Lung (tissue), 12 donors: ENCODE data around the gene SLF1. TPM values are rescaled to one million over a fixed set of nuclear protein-coding genes. Genes with fewer than 3 reads are reported as not detected.

Experiments
- ATAC-seq: fragments of 200-7000 bp; cut with Tn5 transposase; one replicate; pipeline ENCODE4 v1.9.1; 2020; ENCODE audit warnings: moderate number of reproducible peaks; ENCODE audit not compliant: insufficient read depth, low FRiP score
- DNase-seq, 3 donors: peaks; one replicate each; pipeline ENCODE4 v3.0.0-alpha.2; 2013 to 2017
- H3K27ac ChIP-seq, 2 donors: one replicate each; pipeline ENCODE4 v1.5.1; 2013; ENCODE audit warnings: mild to moderate bottlenecking in 2 of 2, moderate library complexity in 2 of 2, control low read depth in 1 of 2, inconsistent platforms in 1 of 2, low read depth in 1 of 2, low read length in 1 of 2
- H3K27me3 ChIP-seq, 3 donors: one replicate each; pipeline ENCODE4 v1.5.1; 2013; ENCODE audit warnings: low read length in 2 of 3; ENCODE audit not compliant: control insufficient read depth in 3 of 3, insufficient read depth in 3 of 3
- H3K36me3 ChIP-seq, 4 donors: one replicate each; pipeline ENCODE4 v1.5.1; 2013; ENCODE audit warnings: low read length in 4 of 4, mild to moderate bottlenecking in 1 of 4, moderate library complexity in 1 of 4; ENCODE audit not compliant: control insufficient read depth in 4 of 4, insufficient read depth in 4 of 4
- H3K4me1 ChIP-seq, 5 donors: one replicate each; pipeline ENCODE4 v1.5.1; 2013; ENCODE audit warnings: low read length in 5 of 5, mild to moderate bottlenecking in 2 of 5, moderate library complexity in 1 of 5; ENCODE audit not compliant: control insufficient read depth in 5 of 5, insufficient read depth in 5 of 5
- H3K4me3 ChIP-seq: one replicate; pipeline ENCODE4 v1.5.1; 2013; ENCODE audit warnings: mild to moderate bottlenecking, control low read depth, moderate library complexity
- H3K9ac ChIP-seq, 2 donors: one replicate each; pipeline ENCODE4 v1.5.1; 2013; ENCODE audit warnings: low read length in 2 of 2, control low read depth in 1 of 2; ENCODE audit not compliant: insufficient read depth in 1 of 2
- H3K9me3 ChIP-seq, 4 donors: one replicate each; pipeline ENCODE4 v1.5.1; 2013; ENCODE audit warnings: low read length in 3 of 4, mild to moderate bottlenecking in 1 of 4, moderate library complexity in 1 of 4; ENCODE audit not compliant: control insufficient read depth in 4 of 4, insufficient read depth in 3 of 4
- WGBS, 2 donors: extraction: QIAGEN DNeasy Blood & Tissue Kit; methylation state at CpG; one replicate each; pipeline ENCODE4 v1.1.7; 2013; 5-methylcytosine and 5-hydroxymethylcytosine counted together
- polyA plus RNA-seq, 2 donors: library from polyadenylated mRNA; stranded (reverse); fragments of 200-250 nt; gene quantifications; one replicate each; pipeline ENCODE4 v1.2.1, GENCODE V29; 2013
- total RNA-seq, 2 donors: library from RNA; depleted of rRNA in 1 of 2; stranded (reverse); fragments of >200 nt in 1 of 2; gene quantifications; one replicate each; pipeline ENCODE4 v1.2.1, GENCODE V29; 2014 to 2021
- TF ChIP-seq, protein P1 (sequence below): IDR thresholded peaks from 2 replicates; pipeline ENCODE4 v1.5.1; 2012; ENCODE audit warnings: mild to moderate bottlenecking; ENCODE audit errors: control extremely low read depth, extremely low read depth
- donor health status: control.
- donor health status: control.
- donor health status: Bipolar disorder and iron deficiency.
- donor health status: healthy.
- donor health status: DM: yes; HTN: yes; CAD: no.

The SLF1 gene
- total and polyA plus RNA-seq, 4 donors, result 2.1 to 29.5 (median 5.0) TPM

DNA sequence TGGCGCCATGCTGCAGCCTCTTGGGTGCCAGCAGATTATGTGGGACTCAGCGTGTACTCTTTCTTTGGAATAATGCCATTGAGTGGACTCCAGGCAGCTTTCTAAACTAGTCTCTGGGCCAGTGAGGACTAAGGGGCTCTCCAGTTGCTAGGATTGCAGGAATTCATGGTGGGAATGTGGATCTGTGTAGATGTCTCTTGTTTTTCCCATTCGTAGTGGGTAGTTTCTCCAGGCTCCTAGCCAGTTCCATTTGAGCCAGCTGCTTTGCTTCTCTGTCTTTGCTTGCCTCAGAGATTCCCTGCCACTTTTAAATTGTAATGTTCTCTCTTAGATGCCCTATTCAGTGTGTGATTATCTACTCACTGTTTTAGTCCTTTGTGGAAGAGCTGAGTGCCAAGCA, 42.6 kb downstream of the SLF1 start:
- WGBS, 2 donors, result 95 to 97% methylated on average over 3 of the region's 3 CpGs
- H3K36me3 ChIP-seq, result peaks cover 3 to 19% (median 13%) of the 10 kb centered on the region in 4 donors

DNA sequence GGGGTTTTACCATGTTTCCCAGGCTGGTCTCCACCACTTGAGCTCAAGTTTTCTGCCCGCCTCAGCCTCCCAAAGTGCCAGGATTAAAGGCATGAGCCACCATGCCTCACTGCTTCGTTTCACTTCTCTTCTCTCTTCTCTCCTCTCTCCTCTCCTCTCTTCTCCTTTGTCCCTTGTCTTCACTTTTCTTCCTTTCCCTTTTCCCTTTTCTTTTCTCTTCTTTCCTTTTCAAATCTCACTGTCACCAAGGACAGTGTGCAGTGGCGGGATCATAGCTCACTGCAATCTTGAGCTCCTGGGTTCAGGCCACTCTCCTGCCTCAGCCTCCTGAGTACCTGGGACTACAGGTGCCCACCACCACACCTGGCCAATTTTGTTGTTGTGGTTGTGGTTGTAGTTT, 49.5 kb downstream of the SLF1 start:
- Histone ChIP-seq H3K4me1 (peaks cover 0 to 2% (median 0%) of the 10 kb centered on the region in 5 donors), H3K27ac (no peak overlapping the region), H3K4me3 (no peak overlapping the region), H3K9ac (no peak overlapping the region), H3K36me3 (peaks cover 0 to 10% (median 5%) of the 10 kb centered on the region in 4 donors), H3K9me3 (no peaks in the 10 kb centered on the region), H3K27me3 (no peaks in the 10 kb centered on the region)
- ATAC-seq (no peak), DNase-seq (no peak)
- WGBS, 2 donors, result 97 to 100% methylated on average over 3 of the region's 3 CpGs
- TF ChIP-seq, protein P1, sequence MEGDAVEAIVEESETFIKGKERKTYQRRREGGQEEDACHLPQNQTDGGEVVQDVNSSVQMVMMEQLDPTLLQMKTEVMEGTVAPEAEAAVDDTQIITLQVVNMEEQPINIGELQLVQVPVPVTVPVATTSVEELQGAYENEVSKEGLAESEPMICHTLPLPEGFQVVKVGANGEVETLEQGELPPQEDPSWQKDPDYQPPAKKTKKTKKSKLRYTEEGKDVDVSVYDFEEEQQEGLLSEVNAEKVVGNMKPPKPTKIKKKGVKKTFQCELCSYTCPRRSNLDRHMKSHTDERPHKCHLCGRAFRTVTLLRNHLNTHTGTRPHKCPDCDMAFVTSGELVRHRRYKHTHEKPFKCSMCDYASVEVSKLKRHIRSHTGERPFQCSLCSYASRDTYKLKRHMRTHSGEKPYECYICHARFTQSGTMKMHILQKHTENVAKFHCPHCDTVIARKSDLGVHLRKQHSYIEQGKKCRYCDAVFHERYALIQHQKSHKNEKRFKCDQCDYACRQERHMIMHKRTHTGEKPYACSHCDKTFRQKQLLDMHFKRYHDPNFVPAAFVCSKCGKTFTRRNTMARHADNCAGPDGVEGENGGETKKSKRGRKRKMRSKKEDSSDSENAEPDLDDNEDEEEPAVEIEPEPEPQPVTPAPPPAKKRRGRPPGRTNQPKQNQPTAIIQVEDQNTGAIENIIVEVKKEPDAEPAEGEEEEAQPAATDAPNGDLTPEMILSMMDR, result no peak

More for the DNA sequence above, 42.6 kb downstream of the SLF1 start:
- DNase-seq (peak in 1 of 3 donors; percentile 6), ATAC-seq (no peak)
- Histone ChIP-seq H3K4me3 (no peak overlapping the region), H3K9me3 (peaks cover 2 to 6% (median 4%) of the 10 kb centered on the region in 4 donors), H3K4me1 (no peaks in the 10 kb centered on the region), H3K27me3 (no peaks in the 10 kb centered on the region), H3K9ac (no peak overlapping the region), H3K27ac (no peak overlapping the region)
- TF ChIP-seq, protein P1, result no peak

DNA sequence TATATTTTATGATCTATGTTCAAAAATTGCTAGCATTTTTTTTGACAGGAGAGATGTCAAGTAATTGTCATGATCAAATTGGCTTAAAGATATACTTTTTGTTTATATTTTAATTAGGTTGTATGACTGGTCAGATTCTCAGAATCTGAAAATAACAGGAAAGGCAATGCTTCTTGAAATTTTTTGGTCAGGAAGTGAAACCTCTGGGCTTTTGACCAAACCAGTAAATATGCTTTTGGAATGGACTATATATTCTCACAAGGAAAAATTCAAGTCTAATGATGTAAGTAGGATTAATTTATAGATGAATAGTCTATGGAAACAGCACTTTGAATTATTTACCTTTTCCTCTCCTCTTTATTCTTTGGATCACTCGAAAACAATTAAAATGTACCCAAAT, 52.3 kb downstream of the SLF1 start:
- Histone ChIP-seq H3K4me3 (no peak overlapping the region), H3K36me3 (peaks cover 0 to 6% (median 2%) of the 10 kb centered on the region in 4 donors), H3K9ac (no peak overlapping the region), H3K4me1 (peaks cover 0 to 11% (median 0%) of the 10 kb centered on the region in 5 donors), H3K27ac (no peak overlapping the region), H3K9me3 (no peaks in the 10 kb centered on the region), H3K27me3 (no peaks in the 10 kb centered on the region)
- TF ChIP-seq, protein P1, result no peak
- ATAC-seq (no peak), DNase-seq (no peak)
- 94 to 96% methylated on average over 1 of the region's 1 CpG for WGBS, 2 donors

DNA sequence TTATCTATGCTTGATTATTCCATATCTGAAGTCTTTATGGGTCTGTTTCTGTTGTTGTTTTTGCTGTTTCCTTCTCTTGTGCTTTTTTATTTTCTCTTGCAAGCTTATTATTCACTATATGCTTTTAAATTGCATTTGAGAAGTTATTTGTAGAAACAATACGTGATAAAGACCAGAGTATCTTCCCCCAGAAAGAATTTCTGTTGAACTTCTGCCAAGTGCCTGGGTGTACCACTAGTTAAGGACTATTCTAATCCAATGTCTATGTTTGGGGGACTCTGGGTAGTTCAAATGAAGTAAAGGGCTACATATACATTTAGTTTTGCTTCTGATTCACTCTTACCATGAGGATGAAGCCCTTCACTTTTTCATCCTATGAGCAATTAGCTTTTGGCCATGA, 54.3 kb downstream of the SLF1 start:
- ATAC-seq, result no peak
- WGBS, 2 donors, result 69 to 82% methylated on average over 1 of the region's 1 CpG
- Histone ChIP-seq H3K4me3 (no peak overlapping the region), H3K36me3 (peaks cover 0 to 6% (median 4%) of the 10 kb centered on the region in 4 donors), H3K9ac (no peak overlapping the region), H3K27me3 (no peaks in the 10 kb centered on the region), H3K9me3 (no peaks in the 10 kb centered on the region), H3K4me1 (peaks cover 0 to 11% (median 0%) of the 10 kb centered on the region in 5 donors), H3K27ac (no peak overlapping the region)
- DNase-seq, result no peak
- TF ChIP-seq, protein P1, result no peak
